Measurements from ENCODE around the gene CAVIN2.

The CAVIN2 gene

DNA sequence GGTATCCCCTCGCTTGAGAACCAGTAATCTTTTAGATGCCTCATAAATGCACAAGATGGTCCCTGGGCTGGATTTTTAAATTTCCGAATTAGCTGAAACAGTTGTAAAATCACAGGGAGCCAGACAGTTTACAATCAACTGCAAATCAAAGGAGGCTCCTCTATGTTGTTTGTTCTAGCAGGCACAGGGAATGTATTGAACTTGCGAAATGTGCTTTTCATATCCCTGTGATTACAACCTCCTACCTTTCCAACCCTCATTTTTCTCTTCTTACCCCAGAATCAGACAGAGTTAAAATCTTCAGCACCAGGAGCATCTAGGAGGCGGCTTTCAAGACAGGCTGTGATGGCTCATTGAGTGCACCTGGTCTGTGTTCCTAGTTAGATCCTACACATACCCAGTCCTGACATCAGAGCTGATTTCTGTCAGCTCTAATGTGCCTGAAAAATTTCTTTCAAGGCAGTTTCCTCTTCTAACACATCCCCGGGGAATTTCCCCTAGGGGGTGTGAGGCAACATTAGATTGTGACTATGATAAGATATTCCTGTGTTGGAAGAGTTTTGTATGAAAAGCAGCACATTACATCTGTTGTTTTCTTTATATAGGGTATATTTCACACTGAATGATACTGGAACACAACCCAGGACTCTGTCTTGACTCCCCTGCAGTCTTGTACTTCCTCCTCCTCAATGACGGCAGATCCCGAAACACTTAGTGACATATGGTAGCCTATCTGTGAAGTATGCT, 17.9 kb upstream of the CAVIN2 start:
- no peak for DNase-seq

DNA sequence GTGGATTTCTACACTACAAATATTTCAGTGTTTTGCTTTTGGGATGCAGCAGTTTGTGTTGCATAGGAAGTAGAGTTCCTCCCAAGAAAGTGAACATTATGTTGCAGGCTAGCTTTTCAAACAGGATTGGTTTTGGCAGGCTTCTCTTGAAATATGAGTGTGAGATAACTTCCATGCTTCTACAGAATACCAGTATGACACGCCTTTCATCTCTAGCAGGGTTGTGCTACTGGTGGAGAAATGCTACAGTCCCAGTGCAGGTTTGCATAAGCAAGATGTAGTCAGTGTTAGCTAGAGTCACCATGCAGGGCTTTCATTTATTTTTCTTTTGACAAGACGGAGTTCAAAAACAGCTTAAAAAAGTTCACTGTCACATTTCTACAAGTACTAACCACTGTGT, 17.1 kb upstream of the CAVIN2 start:
- DNase-seq, result no peak

DNA sequence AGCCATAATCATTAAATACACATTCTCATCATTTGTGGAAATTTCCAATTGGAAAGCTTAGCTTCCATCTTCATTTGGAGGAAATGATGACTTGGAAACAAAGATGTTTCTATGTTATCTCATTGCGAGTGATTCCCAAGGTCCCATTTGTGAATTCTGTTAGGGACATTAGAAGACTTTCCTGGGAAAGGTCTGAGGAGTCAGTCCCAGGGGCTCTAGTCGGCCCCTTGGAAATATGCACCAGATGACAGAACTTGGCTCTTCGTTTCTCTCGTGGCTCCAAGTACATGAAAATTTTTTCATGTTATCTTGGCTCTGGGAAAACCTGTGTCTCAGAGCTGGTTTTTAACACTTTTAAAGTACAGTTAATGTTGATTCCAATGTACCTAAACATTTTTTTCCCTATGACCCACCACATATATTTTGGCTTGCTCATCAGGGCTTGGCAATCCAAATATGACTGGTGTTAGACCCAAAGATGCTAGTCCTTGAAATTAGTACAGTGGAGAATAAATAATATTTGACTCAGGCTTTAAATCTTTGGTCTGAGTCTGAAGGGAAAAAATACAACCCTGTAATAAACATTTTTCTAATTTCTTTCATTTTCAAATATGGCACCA, 15.4 kb upstream of the CAVIN2 start:
- no peak for DNase-seq

DNA sequence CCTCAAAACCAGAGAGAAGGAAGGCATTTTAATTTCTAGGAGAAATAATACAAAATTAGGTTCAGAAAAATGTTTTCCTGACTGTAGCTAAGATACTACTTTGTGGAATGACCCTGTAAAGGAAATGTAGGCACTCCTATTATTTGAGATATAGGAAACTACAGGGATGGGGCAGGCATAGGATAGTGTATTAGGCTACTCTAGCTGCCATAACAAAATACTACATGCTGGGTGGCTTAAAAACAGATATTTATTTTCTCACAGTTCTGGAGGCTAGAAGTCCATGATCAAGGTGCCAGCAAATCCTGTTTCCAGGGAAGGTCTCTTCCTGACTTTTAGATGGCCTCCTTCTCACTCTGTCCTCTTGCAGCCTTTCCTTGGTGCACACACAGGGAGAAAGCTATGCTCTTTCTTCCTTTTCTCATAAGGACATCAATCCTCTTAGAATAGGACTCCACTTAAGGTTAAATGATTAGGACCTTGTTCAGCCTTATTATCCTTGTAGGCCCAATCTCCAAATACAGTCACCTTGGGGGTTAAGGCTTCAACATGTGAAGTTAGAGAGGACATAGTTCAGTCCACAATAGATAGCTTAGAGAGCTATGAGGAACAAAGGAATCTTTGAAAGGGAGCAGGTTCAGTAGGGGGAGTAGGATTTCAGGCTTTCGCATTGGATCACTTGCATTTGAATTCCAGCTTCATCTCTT, 14.0 kb upstream of the CAVIN2 start:
- DNase-seq, result no peak

DNA sequence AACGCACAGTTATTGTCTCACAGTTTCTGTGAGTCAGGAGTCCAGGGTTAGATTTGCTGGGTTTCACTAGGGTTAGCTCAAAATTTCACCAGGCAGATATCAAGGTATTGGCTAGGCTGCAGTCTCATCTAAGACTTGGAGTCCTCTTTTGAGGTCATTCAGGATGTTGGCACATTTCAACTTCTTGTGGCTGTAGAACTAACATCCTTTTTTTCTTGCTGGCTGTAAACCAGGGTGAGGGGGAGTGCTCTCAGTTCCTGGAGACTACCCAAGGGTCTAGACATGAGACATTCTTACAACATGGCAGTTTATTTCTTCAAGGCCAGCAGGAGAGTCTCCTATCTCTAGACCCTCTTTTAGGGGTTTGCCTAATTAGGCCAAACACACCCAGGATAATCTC, 12.8 kb upstream of the CAVIN2 start:
- DNase-seq, result no peak

DNA sequence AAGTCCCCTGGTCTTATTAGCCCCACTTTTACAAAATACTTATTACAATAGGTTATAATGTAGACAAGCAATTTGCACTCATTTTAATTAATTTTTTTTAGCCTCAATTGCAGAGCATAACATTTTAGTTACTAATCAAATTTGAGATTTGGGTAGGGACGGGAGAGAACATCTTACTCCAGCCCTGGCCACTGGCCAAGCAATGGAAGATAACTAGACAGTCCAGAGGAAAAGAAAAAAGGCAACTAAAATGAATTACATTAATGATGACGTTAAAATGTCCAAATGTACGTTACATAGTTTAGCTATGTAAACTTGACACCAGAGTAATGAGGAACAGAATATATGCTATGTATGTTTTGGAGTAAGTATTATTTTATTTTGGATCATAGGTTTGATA, 11.0 kb upstream of the CAVIN2 start:
- DNase-seq, result no peak

DNA sequence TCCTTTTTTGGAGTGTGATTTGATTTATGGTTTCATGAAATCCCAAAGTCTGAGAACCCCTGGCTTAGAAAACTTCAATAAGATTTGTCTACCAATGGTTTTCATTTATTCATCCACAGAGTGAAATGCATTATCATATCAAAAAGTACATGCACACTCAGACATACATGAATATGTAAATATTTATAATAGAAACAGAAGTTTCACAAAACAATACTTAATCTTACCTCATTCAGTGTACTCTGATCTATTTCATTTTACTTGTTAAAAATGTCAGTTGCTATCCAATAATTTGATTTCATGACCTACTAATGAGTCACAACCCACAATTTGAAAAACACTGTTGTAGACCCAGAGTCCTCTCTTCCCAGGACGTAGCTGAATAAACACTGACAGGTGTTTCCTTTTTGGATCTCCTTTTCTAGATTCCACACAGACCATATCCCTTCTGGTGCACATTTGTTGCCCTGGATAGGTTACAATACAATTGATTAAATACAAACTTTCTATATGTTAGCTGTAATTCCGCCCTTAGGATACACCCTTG, 10.4 kb upstream of the CAVIN2 start:
- DNase-seq, result peak; percentile 8

DNA sequence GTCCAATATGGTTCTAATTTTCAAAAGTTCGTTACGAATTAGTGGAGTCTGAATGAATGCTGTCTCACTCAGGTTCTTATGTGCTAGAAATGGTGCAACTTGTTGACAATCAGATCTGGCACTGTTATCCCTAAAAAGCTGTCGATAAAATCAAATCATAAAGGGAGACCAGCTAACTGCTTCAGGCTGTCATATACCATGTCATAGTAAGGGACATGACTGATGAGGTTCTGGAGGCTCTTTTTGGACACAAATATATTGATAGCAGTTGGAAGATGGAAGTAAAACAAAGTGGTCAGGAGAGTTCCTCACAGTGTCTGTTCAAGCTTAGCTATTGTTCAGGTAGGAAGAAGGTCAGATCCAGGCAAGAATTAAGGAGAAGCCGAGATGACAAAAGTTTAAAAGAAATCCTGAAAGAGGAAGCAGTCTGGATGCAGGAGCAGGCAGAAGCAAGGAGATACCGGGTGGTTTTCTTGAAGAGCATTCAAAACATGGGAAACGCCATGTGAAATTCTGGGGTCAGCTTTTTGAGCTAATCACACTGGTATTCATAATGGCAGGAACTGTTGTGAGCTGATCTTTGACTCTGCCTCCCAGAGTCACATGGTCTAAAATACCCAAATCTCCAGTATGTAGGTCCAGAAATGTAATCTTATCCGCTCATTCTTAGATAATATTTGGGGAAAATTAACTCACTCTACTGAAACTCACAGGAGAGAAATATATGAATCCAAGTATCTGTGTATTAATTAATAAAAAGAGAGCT, 9.4 kb upstream of the CAVIN2 start:
- no peak for DNase-seq

DNA sequence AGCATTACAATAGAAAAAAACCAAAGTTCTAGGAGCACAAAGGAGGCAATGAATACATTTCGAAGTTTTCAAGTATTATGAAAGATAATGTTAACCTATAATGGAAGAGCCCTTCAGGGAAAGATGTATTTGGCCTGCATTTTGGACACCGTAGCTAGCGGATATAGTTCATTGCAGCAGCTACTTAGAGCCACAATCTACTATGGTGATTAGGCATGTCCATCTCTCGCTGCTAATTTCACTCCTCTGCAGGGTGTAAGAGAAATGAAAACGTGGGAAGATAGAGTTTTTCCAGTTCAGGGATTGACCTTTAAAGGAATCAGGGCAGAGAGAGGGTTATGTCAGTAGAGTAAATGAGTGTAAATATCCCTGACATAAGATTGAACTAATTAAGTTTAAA, 8.5 kb upstream of the CAVIN2 start:
- DNase-seq, result no peak

DNA sequence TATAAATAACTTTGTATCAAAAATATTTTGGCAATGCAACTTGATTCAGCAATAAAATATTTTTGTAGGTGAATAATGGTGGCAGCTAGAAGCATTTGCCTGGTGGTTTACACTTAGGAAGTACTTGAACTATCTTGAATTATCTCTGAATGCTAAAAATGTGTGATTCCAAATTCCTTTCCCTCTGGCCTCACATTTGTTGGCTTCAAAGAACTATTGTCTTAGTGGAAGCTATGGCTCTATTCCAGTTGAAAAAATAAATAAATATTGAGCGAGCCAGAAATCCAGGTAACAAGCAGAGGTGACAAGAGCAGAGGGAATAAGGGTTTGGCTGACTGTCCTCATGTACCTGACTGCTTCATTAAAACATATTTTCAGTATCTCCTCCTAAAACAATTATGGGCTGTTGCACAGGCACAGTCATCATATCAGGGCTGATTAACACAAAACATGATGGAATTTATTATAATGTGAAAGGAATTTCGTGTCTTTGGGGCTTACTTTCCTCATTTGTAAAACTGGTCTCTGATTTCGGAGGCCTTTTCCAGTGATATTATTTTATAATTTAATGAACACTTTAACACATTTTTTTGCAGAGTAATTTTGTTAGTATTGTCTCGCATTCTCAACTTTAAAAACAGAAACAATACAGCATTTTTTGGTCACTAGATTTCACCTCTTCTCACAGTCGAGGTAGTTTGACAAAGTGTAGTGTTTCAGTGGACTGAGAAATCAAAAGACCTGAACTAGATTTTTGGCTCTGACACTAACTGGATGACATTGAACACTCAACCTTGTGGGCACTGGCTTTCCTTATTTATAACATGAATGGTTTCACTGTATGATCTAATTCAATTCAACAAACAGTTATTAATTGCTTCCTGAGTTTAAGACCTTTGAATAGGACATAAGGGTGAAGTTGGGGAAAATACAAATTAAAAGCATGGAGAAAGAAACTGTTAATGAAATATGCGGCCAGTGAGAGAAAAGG, 7.8 kb upstream of the CAVIN2 start:
- DNase-seq, result peak; percentile 43

DNA sequence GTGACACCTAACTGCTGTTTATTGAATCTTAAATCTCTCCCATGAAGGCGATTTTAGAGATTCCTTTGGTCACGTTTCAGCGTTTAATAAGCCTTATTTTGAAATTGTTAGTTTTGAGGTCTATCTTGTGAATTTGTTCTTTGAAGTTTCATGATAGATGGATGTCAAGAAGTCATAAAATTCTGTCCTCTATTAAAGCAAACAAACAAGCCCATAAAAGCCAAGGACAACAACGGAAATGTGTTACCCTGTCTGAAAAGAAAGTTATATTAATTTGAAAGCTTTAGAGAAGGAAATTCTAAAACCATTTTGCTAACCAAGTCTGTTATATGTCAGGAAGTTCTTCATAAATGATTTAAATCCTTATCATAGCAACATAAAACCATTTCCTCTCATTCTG, 7.0 kb upstream of the CAVIN2 start:
- DNase-seq, result no peak

DNA sequence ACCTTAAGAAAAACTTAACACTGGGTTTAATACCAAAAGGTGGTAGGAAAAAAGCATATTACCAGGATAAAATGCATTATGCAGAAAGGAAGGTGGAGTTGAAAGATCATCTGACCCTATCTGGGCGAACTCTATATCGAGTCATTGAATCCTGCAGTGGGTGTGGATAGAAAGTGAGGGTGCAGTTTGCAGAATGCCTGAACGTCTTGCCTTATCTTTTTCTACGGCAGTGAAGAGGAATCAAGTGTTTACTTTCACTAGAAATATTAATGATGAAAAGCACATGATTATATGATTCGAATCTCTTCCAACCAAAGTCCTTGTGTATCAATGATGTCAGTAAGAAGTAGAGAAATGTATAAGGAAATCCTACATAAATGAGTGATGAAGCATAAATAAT, 4.3 kb upstream of the CAVIN2 start:
- no peak for DNase-seq

DNA sequence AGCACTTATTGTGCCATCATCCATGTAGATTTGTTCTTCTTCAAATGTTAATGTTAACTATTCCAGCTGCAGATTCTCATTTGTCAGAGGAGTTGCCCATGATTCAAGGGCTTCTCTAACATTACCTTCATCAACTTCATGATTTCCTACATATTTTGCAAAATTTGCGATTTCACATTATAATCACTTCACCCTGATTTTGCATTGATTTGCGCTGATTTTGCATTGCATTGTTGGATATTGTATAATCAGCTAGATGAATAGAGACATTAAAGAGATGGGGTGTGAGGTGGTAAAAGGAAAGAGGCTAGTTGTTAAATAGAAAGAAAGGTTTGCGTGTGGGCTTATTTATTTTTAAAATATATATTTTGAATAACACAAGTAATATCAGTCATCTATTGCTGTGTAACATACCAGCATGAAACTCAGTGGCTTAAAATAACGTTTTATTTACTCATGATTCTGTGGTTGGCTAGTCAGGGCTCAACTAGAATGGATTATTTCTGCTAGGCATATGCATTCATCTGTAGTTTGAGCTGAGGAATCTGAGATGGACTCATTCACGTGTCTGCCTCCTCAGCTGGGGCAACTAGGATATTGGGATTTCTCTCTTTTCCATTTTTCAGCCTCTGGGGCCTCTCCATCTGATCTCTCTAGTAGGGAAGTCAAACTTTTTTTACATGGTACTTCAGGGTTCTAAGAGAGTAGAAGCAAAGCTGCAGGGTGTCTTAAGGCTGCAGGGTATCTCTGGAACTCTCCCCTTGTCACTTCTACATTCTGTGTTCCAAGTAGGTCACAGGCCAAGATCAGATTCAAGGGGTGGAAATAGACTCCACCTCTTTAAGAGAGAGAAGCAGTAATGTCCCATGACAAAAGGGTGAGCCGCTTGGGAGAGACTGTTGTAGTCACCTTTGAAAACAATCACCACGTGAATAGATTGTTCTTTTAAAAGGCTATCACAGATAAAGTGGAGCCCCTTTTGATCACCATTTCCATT, 2.2 kb upstream of the CAVIN2 start:
- no peak for DNase-seq

DNA sequence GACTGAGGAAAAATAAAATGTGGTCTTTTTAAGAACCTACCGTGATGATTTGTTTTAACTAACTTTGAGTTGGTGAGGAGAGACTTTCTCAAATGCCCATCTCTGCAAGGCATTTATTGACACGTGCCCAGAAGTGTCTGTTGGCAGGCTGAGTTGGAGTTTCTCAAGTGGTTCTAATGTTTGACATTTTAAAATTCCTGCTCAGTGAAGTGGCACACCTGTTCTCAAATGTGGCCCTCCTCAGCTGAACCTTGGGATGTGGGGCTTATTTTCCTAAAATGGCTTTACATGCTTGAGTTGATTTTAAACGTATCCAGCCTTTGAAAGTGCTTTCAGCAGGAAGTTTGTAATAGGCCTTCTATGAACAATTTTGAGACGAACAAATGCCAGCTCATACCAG, 876 bp upstream of the CAVIN2 start:
- DNase-seq, result peak; percentile 21

DNA sequence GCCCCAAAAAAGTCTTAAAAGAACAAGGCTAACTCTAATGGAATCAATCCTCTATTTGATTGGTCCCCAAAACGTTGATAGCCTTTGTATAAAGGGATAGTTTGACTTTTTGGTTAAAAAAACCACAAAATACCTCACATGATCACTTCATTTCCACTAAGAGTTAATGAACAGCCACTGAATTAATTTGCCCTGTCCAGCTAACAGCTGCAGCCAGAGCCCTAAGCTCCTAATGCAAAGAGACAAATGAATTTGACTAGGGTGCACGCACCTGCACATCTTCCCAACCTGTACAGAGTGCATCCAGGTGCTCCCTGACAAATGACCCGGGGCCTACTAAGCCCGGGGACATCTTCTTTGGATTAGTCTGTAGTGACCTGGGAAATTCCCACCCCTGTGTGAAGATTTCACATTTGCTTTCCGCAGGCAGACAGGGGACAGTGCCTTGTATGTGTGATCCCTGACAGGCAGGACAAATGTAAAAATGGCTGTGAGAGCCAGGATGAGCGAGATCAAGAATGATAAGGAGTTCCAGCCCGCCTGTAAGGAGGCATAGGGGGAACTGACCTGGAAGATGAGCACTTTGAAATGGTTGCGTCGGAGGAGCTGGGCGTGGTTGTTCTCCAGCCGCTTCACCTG, 893 bp downstream of the CAVIN2 start:
- no peak for DNase-seq

DNA sequence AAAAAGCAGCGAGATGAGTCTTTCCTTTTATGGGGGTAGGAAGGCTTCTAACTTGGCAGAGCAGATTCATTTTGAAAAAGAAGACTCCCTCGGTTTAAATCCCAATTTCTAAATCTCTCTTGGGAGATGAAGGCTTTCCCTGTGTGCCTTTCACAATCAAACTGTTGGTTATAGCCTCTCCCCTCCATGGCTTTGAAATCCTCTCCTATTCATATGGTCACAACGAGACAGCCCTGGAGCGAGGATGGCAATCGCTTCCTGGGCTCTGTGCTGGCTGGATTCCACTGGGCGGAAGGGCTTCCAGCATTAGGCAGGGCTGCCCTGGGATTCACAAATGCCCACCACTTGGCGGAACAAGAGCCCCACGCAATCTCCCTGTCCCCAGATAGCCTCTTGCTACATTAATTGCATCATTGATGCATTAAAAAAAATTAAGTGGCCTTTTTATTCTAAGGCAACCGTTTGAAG, 1.6 kb downstream of the CAVIN2 start:
- no peak for DNase-seq

DNA sequence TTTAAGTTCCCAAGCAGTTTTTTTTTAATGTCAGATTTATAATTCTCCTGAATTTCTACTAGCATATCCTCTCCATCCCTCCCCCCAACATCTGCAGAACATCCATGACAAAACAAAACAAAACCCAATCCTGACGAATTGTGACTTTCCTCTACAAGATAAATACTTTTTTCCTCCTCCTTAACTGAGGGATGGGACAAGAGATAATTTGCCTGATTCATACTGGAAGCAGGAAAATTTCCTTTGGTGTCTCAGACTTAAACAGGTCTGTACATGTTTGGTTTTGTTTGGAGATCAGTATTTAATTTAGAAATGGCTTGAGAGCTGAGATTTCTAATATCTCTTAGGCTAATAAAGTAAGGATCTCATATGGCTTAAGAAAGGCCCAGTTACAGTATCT, 2.2 kb downstream of the CAVIN2 start:
- DNase-seq, result no peak

DNA sequence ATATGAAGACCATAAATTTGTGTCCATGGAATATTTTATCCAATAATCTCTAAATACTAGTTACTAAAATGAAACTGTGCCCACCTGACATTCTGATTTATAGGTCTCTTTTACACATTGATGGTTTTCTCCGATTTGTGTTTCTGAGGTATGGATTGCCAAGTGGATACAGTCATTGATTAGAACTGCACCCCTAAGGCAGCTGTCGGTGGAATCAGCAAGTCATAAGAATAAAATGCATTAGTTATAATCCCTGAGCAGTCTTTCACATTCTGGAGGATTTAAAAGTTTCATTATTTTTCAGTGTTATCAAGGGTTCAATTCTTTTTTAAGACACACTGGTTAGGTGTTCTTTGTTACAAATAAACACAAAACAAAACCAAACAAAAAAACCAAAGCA, 6.0 kb downstream of the CAVIN2 start:
- no peak for DNase-seq

DNA sequence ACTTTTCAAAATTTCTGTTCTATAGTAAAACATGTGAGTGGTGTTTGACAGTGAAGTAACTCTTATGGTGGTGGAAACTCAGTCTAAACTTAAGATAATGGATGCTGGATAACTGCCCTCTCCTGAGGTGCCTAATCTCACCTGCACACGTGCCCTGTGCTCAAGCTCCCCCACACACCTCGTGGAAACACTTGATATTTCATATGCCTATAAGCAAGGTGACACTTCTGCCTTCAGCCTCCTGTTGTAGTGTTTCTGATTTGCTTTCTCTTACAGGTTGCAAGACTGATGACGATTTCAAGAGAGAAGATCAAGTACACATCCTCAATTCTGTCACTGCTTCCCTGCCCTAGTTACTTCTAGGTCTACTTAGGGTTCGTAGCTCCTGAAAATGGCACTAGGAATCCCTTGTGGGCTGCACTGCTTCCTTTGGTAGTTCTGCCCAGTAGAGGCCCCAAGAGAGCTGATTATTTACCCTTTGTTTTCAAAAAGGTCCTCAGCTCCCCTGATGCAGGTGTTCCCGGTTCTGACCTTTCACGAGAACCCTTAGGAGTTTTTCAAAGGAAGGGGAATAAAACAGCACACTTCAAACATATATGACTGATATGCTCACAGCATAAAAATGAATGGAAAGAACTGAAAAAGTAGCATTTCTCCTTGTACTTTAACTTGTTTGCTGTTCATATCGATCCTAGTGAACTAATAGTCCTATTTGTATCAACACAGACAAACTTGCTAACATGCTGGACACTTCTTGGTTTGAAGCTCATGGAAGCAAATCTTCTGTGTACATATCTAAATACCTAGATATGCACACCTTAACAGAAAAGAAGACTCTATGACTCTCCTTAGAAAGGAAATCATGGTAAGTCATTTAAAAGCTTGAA, 6.7 kb downstream of the CAVIN2 start:
- no peak for DNase-seq

All from NCI-H2029 (cell line).